ENCODE data around the gene CCDC171.
"Not testable (repeated sequence)": the region's sequence is repeated elsewhere in the genome, so short reads cannot be mapped to it uniquely, and the experiment has no call there.

The CCDC171 gene

DNA sequence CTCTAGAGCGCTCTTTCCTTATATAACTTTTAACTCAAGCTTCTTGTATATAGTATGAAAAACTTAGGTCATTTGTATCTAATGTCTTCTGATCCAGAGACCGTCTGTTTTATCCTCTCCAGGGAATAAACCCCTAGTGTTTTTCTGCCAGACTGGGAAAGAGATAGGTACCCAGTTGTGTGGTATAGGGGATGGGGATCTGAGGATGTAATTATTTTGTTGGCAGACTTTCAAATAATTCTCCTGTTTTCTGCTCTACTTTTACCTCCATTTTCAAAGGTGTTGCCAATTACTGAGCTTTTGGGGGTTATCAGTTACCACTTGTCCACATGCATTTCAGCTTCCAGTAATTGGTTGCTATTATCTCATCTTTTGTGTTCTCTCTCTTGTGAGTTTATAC lies 17.9 kb downstream of the CCDC171 start:
- DNase-seq, result no peak

DNA sequence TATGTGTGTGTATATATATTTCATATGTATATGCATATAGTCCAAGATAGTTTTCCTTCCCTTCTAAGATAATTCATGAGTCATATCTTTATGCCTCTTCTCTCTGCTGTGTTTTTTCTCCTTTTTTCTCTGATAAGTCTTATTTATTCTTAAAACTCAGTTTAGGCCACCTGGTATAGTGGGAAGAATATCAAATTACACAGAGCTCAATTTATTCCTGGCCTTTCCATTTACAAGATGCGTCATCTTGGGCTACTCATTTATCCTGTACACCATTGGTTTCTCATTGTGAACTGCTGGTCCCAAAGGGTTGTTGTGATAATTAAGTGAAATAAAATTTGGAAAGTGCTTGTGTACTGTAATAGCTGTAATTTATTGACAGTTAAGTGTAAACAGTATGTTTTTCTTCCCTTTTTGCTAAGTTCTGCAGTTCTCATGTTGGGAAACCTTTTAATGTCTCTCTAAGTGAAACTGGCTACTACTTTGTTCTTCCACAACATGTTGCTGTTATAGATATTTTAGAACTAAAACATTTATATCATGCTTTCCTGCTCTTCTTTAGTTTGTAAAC lies 19.4 kb downstream of the CCDC171 start:
- no peak for DNase-seq

DNA sequence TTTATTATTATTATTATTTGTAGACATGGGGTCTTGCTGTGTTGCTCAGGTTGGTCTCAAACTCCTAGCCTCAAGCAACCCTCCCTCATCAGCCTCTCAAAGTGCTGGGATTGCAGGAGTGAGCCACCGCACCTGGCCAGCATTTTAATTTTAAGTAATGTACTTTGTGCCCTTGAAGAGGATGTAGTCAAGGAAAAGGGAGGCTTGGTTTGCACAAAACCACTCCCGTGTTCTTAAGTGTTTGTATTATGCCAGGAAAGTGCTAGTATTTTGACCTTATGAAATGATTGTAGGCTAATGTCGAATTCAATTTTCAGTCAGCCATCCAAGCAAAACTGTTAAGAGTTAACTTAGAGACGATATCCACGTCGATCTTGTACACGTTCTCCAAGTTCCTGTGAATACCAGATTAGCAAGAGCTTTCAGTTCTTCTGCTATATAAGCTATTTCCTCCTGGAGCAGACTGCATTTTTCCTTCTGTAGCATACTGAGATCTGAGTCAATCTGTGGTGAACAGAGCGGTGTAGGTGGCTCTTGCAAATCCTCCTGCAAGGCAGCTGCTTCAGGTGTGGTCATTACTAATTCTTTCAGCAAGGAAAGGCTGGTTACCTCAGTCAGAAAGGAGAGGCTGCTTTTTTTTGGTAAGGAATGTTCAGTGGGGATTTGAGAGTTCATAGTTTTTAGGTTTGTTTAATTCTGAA lies 23.7 kb downstream of the CCDC171 start:
- no peak for DNase-seq

DNA sequence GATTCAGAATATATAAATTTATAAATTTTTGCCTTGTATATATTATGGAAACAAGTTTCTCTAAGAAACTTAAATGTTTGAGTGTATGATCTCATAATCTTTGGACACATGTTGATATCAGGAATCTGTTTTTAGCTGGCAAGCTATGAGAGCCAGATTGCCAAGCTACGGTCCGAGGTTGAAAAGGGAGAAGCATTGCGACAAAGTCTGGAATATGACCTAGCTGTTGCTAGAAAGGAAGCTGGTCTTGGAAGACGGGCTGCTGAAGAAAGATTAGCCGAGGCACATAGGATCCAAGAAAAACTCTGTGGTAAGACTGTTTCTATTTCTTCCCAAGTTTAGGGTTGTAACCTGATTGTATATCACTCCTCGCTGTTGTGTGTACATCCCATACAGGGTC lies 25.9 kb downstream of the CCDC171 start:
- no peak for DNase-seq

DNA sequence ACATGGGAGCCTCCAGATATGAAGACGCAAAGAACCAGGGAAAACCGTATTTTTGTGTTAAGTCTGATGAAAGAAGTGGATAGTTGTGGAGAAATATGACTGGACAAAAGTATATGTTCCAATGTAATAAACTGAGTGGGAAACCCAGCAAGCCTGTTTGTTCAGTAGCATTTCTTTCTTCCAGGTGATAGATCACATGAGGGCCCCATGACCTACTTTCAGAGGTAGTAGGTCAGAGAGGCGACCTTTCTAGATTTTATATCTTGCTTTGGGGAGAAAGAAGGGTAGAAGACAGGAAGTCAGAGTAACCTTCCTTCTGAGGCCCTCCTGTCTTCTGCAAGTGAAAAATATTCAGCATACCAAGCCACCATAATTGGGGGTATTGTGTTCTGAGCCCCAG lies 31.5 kb downstream of the CCDC171 start:
- DNase-seq, result no peak

DNA sequence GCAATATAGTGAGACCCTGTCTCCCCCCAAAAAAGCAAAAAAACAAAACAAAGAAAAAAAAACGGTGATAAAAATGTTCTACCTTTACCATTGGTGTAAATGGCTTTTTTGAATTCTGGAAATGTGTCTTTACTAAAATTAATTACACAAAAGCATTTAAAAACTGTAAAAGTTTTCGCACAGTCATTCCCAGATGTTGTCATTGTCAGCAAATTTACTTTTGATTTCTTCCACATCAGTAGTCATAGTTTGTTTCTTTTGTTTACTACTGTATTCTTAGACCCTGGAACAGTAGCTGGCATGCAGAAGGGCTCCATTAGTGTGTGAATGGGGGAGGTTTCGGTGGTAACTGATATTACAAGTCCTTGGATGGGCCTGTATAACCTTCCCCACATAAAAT lies 39.5 kb downstream of the CCDC171 start:
- no peak for DNase-seq

DNA sequence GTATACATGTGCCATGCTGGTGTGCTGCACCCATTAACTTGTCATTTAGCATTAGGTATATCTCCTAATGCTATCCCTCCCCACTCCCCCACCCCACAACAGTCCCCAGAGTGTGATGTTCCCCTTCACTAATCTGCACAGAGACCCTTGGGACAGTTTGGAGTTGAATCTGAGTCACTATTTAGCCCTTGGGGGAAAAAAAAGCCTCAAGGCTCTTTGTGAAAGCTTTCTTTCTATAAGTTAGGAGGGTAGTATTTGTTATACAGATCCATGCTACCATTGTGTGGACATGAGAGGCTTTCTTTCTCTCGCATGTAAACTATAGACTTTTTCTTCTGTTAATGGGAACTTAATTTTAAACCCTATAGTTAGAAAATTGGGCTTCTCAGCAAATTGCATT lies 40.1 kb downstream of the CCDC171 start:
- not testable (repeated sequence) for DNase-seq

DNA sequence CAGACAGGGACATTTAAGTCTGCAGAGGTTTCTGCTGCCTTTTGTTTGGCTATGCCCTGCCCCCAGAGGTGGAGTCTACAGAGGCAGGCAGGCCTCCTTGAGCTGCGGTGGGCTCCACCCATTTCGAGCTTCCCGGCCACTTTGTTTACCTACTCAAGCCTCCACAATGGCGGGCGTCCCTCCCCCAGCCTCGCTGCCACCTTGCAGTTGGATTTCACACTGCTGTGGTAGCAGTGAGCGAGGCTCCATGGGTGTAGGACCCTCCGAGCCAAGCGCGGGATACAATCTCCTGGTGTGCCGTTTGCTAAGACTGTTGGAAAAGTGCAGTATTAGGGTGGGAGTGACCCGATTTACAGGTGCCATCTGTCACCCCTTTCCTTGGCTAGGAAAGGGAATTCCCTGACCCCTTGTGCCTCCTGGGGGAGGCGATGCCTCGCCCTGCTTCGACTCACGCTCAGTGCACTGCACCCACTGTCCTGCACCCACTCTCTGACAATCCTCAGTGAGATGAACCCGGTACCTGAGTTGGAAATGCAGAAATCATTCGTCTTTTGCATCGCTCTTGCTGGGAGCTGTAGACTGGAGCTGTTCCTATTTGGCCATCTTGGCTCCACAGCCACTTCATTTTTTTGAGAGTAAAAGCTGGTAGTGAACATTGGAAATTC lies 48.0 kb downstream of the CCDC171 start:
- not testable (repeated sequence) for DNase-seq

DNA sequence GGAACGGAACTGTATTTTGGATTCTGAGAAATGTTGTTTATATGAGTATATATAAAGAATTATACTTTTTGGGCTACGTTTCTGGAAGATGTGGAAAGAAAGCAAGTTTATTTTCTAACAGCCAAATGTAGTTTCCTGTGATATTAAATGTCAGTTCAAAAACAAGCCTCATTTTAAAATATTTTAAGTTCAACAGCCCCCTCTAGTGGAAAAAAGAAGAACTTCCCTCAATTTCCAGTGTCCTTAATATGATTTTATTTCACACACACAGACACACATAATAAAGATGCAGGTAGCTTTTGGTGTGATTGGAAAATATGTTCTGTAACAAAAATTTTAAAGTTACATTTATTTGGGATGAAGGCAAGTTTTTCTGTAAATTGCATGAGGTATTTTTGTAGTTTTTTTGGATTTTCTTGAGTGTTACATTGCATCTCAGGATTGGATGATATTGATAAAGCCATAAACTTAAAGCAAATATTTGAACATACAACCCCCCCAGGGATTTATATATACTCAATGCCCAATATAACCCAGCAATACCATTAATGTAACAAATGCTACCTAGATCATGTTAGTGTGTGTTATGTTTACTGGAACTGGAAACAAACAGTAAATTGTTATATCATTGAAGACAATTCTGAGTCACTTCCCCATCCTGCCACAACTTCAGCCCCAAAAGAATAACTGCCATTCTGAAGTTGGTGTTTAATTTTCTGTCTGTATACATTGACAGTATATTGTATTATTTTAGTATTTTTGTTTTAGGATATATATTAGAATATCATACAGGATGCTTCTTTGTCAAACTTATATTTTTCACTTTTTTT lies 54.0 kb downstream of the CCDC171 start:
- DNase-seq, result peak; percentile 71

DNA sequence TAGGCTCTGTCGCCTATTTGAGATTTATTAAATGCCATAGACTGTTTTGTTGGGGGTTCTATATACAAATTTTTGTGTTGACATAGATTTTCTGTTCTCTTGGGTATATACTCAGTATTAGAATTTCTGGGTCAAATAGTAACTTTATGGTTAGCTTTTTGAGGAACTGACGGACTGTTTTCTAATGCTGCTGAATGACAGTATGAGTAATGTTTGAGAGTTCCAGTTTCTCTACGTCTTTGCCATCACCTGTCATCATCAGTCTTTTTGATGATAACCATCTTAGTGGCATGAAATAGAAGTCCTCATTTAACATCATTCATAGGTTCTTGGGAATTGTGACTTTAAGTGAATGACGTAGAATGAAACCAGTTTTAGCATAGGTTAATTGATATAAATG lies 60.1 kb downstream of the CCDC171 start:
- no peak for DNase-seq

DNA sequence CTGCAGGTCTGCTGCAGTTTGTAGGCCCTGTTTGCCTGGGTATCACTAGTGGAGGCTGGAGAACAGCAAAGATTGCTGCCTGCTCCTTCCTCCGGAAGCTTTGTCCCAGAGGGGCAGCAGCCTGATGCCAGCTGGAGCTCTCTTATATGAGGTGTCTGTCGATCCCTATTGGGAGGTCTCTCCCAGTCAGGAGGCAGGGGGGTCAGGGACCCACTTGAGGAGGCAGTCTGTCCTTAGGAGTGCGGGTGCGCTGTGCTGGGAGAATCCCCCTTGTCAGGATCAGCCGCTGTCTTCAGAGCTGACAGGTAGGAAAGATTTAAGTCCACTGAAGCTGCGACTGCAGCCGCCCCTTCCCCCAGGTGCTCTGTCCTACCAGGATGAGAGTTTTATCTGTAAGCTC lies 64.9 kb downstream of the CCDC171 start:
- DNase-seq, result no peak

DNA sequence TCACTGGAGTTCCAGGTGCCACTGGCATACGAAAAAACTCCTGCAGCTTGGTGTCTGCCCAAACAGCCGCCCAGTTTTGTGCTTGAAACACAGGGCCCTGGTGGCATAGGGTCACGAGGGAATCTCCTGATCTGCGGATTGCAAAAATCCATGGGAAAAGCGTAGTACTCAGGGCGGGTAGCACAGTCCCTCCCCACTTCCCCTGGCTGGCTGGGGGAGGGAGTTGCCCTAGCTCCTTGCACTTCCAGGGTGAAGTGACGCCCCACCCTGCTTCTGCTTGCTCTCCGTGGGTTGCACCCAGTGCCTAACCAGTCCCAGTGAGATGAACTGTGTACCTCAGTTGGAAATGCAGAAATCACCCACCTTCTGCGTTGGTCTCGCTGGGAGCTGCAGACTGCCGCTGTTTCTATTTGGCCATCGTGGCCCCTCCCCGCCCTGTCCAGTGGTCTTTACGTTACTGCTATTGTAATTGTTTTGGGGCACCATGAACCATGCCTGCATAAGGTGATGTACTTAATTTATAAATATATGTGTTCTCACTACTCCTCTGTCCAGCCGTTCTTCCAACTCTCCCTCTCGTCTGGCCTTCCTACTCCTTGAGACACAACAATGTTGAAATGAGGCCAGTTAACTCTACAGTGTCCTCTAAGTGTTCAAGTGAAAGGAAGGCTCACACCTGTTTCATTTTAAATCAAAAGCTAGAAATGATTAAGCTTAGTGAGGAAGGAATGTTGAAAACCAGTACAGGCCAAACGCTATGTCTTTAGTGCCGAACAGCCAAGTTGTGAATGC lies 65.9 kb downstream of the CCDC171 start:
- no peak for DNase-seq

DNA sequence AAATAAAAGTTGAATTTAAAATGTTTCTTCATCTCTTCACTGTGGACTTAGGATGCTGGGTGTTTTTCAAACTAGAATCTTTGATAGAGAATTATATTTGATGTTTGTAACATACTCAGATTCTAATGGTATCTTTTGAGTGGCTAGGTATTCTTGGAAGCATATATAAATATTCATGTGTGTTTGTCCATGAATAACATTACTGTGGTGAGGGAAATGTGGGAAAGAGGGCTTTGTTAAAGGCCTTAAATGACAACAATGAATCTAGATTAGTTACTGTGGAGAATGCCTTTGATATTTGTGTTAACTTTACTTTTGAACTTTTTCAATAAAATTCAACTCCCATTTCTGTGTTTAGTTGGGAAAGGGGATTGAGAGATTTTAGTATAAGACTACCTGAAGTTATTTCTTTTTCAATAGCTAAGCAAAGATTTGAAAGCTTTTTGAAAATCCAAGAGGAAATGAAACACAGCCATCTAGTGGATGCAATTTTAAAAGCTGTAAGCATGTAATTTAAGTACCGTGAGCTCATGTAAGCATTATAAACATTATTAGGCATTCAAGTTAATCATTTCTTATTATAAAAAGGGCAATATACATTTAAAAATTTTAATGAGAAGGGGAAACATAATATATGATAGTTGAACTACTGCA lies 69.6 kb downstream of the CCDC171 start:
- DNase-seq, result peak; percentile 31

DNA sequence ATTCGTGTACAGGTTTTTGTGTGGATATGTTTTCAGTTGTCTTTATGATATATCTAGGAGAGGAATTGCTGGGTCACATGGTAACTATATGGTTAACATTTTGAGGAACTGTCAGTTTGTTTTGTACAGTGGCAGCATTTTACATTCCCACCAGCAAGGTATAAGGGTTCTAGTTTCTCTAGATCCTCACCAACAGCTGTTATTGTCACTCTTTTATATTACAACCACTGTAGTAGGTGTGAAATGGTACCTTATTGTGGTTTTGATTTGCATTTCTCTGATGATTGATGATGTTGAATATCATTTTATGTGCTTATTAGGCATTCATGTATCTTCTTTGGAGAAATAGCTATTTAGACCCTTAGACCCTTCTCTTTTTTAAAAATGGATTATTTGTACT lies 82.9 kb downstream of the CCDC171 start:
- no peak for DNase-seq

DNA sequence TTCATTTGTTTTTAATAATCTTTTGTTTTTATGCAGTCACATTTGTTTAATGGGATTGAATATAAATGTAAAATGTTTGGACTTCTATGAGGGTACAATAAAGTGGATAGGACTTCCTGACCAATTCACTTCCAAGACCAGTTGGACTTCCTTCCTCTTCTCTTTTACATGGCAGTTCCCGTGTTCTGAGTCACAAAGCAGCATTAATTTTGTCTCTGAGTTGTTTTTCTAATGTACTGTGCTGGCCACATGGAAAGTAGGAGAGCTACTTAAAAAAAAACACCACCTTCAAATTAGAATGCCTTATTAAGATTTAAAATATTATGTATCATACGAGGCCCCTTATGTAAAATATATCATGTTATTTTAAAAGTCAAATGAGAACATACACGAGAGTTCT lies 87.3 kb downstream of the CCDC171 start:
- DNase-seq, result no peak

DNA sequence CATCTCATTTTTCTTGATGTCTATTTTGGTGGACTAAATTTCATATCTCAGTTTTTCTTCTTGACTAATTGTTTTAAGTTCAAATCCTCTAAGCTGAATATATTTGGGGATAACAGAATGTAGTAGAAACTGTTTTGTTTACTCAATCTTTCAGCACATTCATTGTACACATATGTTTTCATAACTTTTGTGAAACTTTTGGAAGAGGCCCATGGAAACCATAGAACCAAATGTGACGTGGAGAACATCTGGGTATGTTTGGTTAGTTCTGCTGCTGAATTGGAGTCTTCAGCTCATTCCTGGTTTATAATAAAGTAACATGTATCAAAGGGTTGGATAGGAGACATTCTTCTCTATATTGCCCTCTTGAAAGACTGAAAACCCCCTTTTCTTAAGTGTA lies 88.4 kb downstream of the CCDC171 start:
- DNase-seq, result no peak

DNA sequence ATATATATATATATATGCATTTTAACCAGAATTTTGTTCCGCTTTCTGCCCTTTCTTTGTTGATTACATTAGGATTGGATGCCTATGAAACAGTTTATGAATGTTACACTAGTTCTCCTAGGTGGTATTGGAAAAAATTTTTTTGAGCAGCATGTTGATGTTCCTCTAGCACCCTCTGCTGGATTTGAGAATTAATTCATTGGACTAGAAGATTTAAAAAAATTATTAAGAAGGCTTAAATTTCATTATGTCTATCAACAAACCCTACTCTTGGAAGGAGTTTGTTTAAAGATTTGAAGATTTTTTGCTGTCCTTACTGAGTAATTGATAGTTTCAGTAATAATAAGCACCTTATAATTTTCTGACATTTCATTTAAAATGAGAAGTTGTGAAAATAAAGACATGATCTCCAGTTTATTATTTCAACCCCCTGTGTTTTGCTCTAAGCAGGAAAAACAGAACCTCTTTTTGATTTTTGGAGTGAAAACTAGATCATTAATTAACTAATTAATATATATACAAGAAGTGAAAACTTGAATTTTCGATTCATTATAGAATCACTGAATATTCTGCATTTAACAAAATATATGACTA lies 89.6 kb downstream of the CCDC171 start:
- peak; percentile 3 for DNase-seq

DNA sequence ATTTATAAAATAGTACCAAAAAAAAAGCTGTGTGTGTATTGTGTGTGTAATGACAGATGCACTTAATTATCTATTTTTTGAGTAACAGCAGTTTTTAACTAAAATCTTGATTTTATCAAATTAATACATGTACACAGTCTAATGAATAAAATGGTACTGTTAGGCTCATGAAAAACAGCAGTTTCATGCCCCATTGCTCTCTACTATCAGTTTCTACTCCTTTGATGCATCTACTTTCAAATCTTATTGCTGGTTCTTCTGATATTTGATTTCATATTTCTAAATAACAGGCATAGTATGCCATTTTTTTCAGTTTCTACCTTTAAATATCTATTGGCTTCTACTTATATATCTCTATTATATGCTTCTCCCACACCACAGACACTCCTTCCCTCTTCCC lies 117.4 kb downstream of the CCDC171 start:
- DNase-seq, result no peak

DNA sequence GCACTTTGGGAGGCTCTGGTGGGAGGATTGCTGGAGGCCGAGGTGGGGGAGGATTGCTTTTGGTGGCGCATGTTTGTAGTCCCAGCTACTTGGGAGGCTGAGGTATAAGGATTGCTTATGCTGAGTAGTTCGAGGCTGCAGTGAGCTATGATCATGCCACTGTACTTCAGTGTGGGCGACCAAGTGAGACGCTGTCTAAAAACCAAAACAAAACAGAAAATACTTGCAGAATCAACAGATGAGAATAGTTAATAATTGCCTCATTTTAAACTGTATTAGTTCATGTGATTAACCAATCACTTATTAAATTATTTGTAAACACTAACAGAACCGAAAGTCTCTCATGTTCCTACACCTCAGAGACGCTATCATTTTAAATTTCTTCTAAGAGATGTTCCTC lies 118.1 kb downstream of the CCDC171 start:
- no peak for DNase-seq

DNA sequence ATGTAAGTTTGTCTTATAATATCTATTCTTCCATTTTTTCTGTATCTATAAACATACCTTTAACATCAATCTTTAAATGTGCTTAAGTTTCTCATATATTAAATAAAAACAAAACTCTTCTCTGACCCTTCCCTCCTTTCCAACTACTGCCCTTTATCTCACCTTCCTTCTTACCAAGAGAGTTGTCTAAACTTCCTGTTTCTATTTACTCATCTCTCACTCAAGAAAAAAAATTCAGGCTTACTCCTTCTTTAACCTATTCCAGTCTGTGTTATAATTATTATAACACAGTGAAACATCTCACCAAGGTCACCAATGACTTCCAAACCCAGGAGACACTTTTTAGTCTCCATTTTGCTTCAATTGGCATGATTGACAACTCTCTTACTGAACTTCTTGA lies 140.9 kb downstream of the CCDC171 start:
- no peak for DNase-seq

DNA sequence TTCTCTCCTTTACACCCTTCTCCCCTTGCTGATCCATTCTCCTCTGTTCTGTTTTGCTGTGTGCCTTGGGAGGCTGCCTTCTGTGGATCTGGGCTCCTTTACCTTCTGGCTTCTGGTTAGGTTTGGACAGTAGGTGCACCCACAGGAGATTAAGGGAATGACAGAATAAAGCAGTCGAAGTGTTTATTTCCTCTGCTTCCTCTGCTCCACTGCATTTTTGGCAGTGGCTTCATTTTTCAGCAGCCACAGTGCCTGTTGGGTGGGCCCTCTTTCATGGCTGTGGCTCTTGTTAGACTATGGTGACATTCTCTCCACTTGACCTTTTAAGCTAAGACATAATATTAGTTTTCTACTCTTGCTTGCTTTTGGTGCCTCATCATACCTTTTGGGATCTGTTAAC lies 144.1 kb downstream of the CCDC171 start:
- no peak for DNase-seq

DNA sequence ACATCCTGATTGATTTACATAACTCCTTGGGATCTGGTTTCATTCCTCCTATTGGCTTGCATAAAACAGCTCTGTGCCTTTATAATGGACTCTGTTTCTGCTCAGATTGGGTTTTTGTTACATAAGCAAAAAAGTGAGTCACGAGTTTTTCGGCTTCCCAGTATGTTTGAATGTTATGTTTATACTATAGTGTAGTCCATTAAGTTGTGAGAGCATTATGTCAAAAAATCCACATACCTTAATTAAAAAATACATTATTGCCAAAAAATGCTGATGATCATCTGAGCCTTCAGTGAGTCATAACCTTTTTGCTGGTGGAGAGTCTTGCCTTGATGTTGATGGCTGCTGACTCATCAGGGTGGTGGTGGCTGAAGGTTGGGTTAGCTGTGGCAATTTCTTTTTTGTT lies 144.6 kb downstream of the CCDC171 start:
- DNase-seq, result no peak

All from midbrain (tissue), 1 donor.